Stimulated activated naive B cell treated with anti-CD40 and anti-IgM and Interleukin-4, amounts not matched to agents 10 μg/mL and 1 μg/mL and 100 μg/mL, for 72 hours (primary cell): ENCODE data around the gene KNDC1.

Experiments used
- ATAC-seq, 2 donors: fragments of 150-1000 bp; cut with Tn5 transposase; replicated peaks; 2 replicates each; pipeline ENCODE4 v1.10.0; 2021; ENCODE audit warnings: moderate library complexity in 1 of 2
- DNase-seq: peaks from one replicate; pipeline ENCODE4 v3.0.0; 2021
- H3K27ac Mint-ChIP-seq: one replicate; pipeline ENCODE4 v1.8.0; 2022; ENCODE audit warnings: mild to moderate bottlenecking, mixed read lengths
- H3K27me3 Mint-ChIP-seq, 2 donors: one replicate each; pipeline ENCODE4 v1.8.0; 2022; ENCODE audit warnings: mixed read lengths in 2 of 2
- H3K36me3 Mint-ChIP-seq, 2 donors: one replicate each; pipeline ENCODE4 v1.8.0; 2022; ENCODE audit warnings: mixed read lengths in 2 of 2, mild to moderate bottlenecking in 1 of 2
- H3K4me1 Mint-ChIP-seq, 2 donors: one replicate each; pipeline ENCODE4 v1.8.0; 2022; ENCODE audit warnings: mixed read lengths in 2 of 2, mild to moderate bottlenecking in 1 of 2
- H3K4me3 Mint-ChIP-seq, 2 donors: one replicate each; pipeline ENCODE4 v1.8.0; 2022; ENCODE audit warnings: mild to moderate bottlenecking in 2 of 2, mixed read lengths in 2 of 2, moderate library complexity in 1 of 2
- H3K9me3 Mint-ChIP-seq, 2 donors: one replicate each; pipeline ENCODE4 v1.8.0; 2022; ENCODE audit warnings: mixed read lengths in 2 of 2, mild to moderate bottlenecking in 1 of 2

KNDC1 gene

DNA sequence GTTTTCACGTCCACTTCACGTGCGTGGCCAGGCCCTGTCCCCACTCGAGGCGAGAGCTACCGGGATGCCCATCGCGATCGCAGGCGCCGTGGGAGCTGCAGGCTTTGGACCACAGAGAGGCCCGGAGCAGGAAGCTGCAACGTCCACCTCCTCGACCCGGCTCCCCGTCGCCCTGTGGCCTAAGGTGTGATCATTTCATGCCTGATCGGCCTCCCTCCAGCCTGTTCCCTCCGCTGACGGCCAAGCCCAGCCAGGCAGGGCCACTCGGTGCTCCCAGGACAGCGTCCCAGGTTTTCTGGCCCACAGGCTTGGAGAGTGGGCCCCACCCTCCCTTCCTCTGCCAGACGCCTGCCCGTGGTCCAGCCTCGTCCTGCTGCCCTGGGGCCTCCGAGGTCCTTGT, 19.6 kb downstream of the KNDC1 start:
- H3K27me3 Mint-ChIP-seq = peaks cover 28 to 31% of the 10 kb centered on the region in 2 donors
- no peak overlapping the region for H3K4me3 Mint-ChIP-seq
- peaks cover 15 to 16% of the 10 kb centered on the region in 2 donors for H3K9me3 Mint-ChIP-seq
- H3K27ac Mint-ChIP-seq = no peak overlapping the region
- H3K36me3 Mint-ChIP-seq = no peaks in the 10 kb centered on the region
- H3K4me1 Mint-ChIP-seq = peaks cover 0 to 4% of the 10 kb centered on the region in 2 donors
- DNase-seq (no peak), ATAC-seq (no peak)

DNA sequence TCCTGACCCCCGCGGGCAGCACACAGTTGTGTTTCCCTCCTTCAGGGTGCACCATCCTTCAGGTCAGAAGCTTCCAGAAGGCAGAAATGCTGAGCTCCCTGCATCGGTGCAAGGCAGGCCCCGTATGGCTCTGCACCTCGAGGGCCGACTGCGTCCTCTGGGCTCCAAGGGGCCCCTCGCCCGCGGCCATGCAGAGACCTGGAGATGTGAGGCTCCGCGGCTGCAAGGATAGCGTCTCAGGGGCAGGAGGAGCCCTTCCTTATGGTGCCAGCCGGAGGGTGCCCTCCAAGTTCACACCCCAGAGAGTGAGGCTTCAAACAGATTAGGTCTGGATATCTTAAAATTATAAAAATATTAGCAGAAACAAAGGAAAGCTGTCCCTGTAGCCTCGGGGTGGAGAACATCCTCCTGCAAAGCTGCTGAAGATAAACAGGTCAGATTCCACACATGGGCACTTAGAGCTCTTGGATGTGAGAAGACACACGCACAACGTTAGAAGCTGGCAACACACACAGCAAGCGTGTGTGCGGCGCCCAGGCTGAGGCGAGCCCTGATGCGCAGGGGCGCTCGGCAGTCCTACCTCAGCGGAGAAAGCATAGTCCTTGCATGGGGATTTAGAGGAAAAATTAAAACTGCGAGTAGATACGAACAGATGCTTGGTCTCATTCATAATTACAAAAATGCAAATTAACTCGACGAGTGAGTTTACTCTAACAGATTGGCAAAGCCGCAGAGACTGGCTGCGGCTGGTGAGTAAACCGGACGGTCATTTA, 20.4 kb downstream of the KNDC1 start:
- peaks cover 0 to 4% of the 10 kb centered on the region in 2 donors for H3K4me1 Mint-ChIP-seq
- ATAC-seq (no peak), DNase-seq (no peak)
- peaks cover 11 to 12% of the 10 kb centered on the region in 2 donors for H3K9me3 Mint-ChIP-seq
- peaks cover 24% of the 10 kb centered on the region in 2 donors for H3K27me3 Mint-ChIP-seq
- no peaks in the 10 kb centered on the region for H3K36me3 Mint-ChIP-seq
- no peak overlapping the region for H3K27ac Mint-ChIP-seq
- H3K4me3 Mint-ChIP-seq = no peak overlapping the region

- Mint-ChIP-seq H3K27ac (no peak overlapping the region), H3K27me3 (peaks cover 20 to 22% of the 10 kb centered on the region in 2 donors), H3K4me3 (no peak overlapping the region), H3K36me3 (no peaks in the 10 kb centered on the region), H3K4me1 (peaks cover 0 to 4% of the 10 kb centered on the region in 2 donors), H3K9me3 (peaks cover 9% of the 10 kb centered on the region in 2 donors)
- DNase-seq = no peak
- no peak for ATAC-seq
These were observed 21.1 kb downstream of the KNDC1 start for GRCh38 chr10:133180965-133181639.

DNA sequence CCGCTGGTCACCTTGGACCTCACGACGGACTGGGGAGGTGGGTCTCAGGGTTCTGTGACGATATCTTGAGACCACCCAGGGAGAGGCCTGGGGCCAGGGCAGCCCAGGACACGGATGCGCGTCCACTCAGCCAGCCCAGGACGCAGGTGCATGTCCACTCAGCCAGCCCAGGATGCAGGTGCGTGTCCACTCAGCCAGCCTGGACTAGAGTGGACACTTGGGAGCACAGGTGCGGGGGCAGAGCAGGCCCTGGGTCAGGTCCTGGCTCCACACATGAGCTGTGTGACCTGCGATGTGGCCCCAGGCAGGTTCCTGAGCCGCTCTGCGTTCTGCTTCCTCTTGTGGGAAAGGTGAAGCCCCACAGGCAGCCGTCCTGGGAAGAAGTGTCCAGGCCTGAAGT, 22.2 kb downstream of the KNDC1 start:
- H3K4me1 Mint-ChIP-seq = peaks cover 0 to 4% of the 10 kb centered on the region in 2 donors
- no peaks in the 10 kb centered on the region for H3K36me3 Mint-ChIP-seq
- H3K27ac Mint-ChIP-seq = no peak overlapping the region
- H3K4me3 Mint-ChIP-seq = no peak overlapping the region
- no peak for ATAC-seq
- H3K27me3 Mint-ChIP-seq = peaks cover 20 to 22% of the 10 kb centered on the region in 2 donors
- DNase-seq = no peak
- peaks cover 7% of the 10 kb centered on the region in 2 donors for H3K9me3 Mint-ChIP-seq

DNA sequence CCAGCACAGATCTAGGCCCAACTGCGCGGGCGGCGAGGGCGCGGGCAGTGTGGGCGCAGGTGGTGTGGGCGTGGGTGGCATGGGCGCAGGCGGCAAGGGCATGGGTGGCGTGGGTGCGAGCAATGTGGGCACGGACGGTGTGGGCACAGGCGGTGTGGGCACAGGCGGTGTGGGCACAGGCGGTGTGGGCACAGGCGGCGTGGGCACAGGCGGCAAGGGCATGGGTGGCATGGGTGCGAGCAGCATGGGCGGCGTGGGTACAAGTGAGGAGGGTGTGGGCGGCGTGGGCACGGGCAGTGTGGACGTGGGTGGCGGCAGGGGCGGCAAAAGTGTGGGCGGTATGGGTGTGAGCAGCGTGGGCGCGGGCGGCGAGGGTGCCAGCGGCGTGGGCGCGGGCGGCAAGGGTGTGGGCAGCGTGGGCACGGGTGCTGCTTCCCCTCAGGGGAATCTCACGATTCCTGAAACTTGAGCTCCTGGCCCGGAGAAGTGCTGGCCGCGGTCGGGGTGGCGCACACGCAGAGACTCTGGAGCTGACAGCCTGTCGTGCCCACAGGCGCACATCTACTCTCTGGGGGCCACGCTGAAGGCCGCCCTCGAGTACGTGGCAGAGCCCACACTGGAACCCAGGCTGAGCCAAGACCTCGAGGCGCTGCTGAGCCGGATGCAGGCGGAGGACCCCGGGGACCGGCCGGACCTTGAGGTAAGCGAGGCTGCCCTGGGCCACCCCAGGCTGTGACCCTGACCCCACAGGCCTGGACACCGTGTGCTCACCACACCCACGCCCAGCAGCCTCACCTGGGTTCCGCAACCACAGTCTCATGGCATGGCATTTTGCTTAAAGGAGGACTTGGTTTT, 23.0 kb downstream of the KNDC1 start:
- no peaks in the 10 kb centered on the region for H3K4me1 Mint-ChIP-seq
- ATAC-seq (no peak), DNase-seq (no peak)
- no peaks in the 10 kb centered on the region for H3K9me3 Mint-ChIP-seq
- peaks cover 20 to 22% of the 10 kb centered on the region in 2 donors for H3K27me3 Mint-ChIP-seq
- H3K4me3 Mint-ChIP-seq = no peak overlapping the region
- no peaks in the 10 kb centered on the region for H3K36me3 Mint-ChIP-seq
- H3K27ac Mint-ChIP-seq = no peak overlapping the region

DNA sequence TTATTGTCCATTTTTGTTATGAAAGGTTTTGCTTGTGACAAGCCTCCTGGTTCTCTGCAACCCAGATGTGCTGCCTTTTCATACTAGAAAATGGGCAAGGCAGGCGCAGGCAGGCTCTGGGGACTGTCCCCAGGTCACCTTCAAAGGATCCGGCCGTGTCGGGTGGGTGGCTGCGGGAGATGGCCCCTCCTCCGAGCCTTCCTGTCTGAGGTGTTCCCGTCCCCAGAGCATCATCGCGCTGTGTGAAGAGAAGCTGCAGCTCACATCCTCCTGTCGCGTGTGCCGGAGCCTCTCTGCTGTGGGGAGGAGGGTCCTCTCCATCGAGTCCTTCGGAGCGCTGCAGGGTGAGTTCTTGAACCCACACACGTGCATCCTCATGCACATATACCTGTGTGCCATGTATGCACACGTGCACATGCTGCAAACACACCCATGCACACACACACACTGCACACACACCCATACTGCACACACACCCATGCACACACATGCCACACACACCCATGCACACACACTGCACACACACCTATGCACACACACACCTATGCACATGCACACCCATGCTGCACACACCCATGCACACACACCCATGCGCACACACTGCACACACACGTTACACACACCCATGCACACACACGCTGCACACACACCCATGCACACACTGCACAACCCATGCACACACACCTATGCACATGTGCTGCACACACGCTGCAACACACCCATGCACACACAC, 23.8 kb downstream of the KNDC1 start:
- H3K27ac Mint-ChIP-seq = no peak overlapping the region
- H3K9me3 Mint-ChIP-seq = no peaks in the 10 kb centered on the region
- DNase-seq (no peak), ATAC-seq (no peak)
- H3K27me3 Mint-ChIP-seq = peaks cover 22 to 23% of the 10 kb centered on the region in 2 donors
- H3K4me3 Mint-ChIP-seq = no peak overlapping the region
- no peaks in the 10 kb centered on the region for H3K4me1 Mint-ChIP-seq
- H3K36me3 Mint-ChIP-seq = no peaks in the 10 kb centered on the region

DNA sequence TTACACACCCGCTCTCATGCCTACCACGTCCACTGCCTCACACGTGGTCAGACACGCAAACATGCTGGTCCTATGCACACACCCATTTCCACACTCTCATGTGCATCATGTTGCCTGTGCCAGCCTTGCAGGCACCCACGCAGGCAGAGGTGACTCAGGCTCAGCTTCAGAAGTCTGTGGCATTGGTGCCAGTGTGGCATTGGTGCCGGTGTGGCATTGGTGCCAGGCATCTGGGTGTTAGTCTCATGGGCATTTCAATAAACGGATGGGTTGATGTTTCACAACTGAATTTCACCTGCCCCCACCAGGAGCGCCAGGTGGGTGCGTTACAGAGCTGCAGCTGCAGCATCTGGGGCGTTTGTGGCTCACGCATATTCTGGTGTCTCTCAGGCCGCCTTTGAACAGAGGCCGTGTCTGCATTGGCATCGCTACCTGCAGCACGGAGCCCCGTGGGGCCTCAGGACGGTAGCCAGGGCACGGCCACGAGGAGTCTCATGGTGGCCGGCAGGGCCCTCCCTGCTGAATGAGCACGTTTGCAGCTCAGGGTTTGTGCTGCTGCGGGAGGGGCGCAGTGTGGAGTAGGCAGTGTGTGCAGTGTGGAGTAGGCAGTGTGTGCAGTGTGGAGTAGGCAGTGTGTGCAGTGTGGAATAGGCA, 24.7 kb downstream of the KNDC1 start:
- no peaks in the 10 kb centered on the region for H3K9me3 Mint-ChIP-seq
- no peaks in the 10 kb centered on the region for H3K36me3 Mint-ChIP-seq
- ATAC-seq = no peak
- peaks cover 24 to 27% of the 10 kb centered on the region in 2 donors for H3K27me3 Mint-ChIP-seq
- H3K4me3 Mint-ChIP-seq = no peak overlapping the region
- no peaks in the 10 kb centered on the region for H3K4me1 Mint-ChIP-seq
- no peak for DNase-seq
- H3K27ac Mint-ChIP-seq = no peak overlapping the region

DNA sequence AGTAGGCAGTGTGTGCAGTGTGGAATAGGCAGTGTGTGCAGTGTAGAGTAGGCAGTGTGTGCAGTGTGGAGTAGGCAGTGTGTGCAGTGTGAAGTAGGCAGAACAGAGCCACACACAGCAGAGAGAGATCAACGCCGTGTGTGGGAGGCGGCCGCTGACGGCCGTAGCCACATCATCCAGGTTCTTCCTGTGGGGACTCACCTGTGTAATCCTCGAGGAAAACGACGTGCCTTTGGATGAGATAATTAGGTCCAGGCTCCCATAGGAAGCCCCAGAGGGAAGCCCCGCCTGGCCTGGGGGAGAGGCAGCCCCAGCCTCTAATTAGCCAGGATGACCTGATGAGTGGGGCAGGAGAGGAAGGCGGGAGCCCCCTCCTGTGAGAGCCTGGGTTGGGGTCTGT, 25.4 kb downstream of the KNDC1 start:
- DNase-seq = no peak
- no peak for ATAC-seq
- Mint-ChIP-seq H3K27ac (no peak overlapping the region), H3K9me3 (no peaks in the 10 kb centered on the region), H3K4me1 (no peaks in the 10 kb centered on the region), H3K4me3 (no peak overlapping the region), H3K27me3 (peaks cover 20 to 28% of the 10 kb centered on the region in 2 donors), H3K36me3 (no peaks in the 10 kb centered on the region)

DNA sequence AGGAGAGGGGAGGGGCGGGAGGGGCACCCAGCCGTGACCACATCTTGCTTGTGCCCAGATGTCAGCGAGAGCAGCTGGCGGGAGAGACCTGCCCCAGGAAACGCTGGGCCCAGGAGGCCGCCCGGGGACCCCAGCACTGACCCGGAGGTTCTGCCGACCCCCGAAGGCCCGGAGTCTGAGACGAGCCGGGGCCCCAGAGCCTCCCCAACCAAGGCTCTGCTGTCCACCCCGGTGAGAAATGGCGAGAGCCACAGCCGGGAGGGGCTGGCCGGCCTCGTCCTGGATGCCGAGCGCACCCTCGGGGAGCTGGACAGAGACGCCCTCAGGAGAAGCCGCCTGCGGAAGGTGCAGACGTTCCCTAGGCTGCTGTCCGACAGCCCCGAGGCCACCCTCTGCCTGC, 25.9 kb downstream of the KNDC1 start:
- peaks cover 15 to 27% of the 10 kb centered on the region in 2 donors for H3K27me3 Mint-ChIP-seq
- H3K4me1 Mint-ChIP-seq = no peaks in the 10 kb centered on the region
- no peak overlapping the region for H3K4me3 Mint-ChIP-seq
- no peaks in the 10 kb centered on the region for H3K9me3 Mint-ChIP-seq
- ATAC-seq (no peak), DNase-seq (no peak)
- H3K36me3 Mint-ChIP-seq = no peaks in the 10 kb centered on the region
- no peak overlapping the region for H3K27ac Mint-ChIP-seq

DNA sequence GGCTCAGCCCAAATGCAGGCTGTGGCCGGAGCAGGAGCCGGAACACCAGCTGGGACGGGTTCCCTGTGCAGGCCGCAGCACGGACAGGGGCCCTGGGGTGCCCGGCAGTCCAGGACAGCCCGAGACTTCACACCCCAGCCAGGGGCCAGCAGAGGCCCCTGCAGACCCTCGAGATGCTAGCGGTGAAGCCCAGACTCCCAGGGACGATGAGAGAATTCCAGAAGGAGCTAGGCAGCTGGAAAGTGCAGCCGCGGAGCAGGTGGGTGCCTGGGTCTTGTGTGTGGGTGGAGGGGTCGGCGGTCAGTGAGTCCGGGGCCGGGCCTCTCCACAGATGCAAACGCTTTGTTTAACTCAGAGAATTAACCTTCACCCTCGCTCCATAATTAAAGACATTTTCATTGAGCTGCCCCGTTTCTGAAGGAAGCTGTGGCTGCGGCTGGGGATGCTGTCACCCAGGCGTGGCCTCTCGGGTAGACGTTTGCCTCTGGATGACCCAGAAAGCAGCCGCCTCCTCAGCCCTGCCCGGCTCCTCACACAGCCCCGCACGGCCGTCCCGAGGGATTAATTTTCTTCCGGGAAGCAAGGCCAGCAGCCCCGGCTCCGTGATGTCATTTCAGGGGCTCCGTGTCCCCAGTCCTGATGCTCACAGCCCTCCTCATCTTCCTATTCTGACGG, 26.5 kb downstream of the KNDC1 start:
- no peak for DNase-seq
- H3K4me1 Mint-ChIP-seq = no peaks in the 10 kb centered on the region
- no peak for ATAC-seq
- no peaks in the 10 kb centered on the region for H3K9me3 Mint-ChIP-seq
- no peak overlapping the region for H3K4me3 Mint-ChIP-seq
- no peaks in the 10 kb centered on the region for H3K36me3 Mint-ChIP-seq
- peaks cover 11 to 22% of the 10 kb centered on the region in 2 donors for H3K27me3 Mint-ChIP-seq
- no peak overlapping the region for H3K27ac Mint-ChIP-seq

- no peaks in the 10 kb centered on the region for H3K36me3 Mint-ChIP-seq
- no peak overlapping the region for H3K27ac Mint-ChIP-seq
- H3K9me3 Mint-ChIP-seq = peaks cover 3 to 6% of the 10 kb centered on the region in 2 donors
These were observed 27.3 kb downstream of the KNDC1 start for GRCh38 chr10:133187091-133187905.

DNA sequence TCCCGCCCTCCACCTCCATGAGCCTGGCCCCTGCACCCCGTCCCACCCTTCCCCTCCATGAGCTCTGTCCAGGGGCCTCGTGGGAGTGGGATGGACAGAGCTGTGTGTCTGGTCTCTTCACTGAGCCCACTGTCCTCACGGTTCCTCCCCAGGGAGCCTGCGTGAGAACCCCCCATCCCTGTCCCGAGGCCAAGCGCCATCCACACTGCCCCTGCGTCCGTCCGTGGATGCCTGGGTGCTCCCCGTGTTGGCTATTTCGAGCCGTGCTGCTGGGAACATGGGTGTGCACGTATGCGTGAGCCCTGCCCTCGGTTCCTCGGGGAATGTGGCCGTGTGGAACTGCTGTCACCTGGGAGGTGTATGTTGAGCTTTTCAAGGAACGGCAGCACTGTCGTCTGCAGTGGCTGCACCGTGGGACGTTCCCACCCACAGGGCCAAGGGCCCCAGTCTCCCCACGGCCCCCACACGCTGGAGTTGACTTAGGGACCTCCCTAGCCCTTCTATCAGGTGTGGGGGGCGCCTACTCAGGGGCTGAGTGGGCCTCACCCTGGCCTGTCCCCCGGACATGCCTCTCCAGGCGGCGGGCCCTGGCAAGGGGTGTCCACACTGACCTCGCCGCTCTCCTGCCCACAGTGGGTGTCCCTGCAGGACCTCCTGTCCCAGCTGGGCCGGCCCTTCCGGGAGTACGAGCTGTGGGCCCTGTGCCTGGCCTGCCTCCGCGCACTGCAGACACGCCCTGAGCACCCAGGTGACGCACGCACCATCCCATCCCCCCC, 28.1 kb downstream of the KNDC1 start:
- DNase-seq = no peak
- no peaks in the 10 kb centered on the region for H3K4me1 Mint-ChIP-seq
- peaks cover 3 to 7% of the 10 kb centered on the region in 2 donors for H3K9me3 Mint-ChIP-seq
- no peak for ATAC-seq
- H3K27me3 Mint-ChIP-seq = peaks cover 7 to 17% of the 10 kb centered on the region in 2 donors
- no peak overlapping the region for H3K27ac Mint-ChIP-seq
- no peaks in the 10 kb centered on the region for H3K36me3 Mint-ChIP-seq
- H3K4me3 Mint-ChIP-seq = no peak overlapping the region

More at GRCh38 chr10:133187091-133187905, 27.3 kb downstream of the KNDC1 start:
- Mint-ChIP-seq H3K4me3 (no peak overlapping the region), H3K4me1 (no peaks in the 10 kb centered on the region), H3K27me3 (peaks cover 7 to 17% of the 10 kb centered on the region in 2 donors)
- DNase-seq (no peak), ATAC-seq (no peak)
